OCI-LY1 (cell line): ENCODE data around the gene TIMP3.

ENCODE experiments used
- H2AFZ ChIP-seq: fragments of 200-600 bp; sonication (generic), shearing (Covaris generic); 2 replicates; pipeline ENCODE4 v1.6.0; 2014; ENCODE audit warnings: antibody characterized with exemption, mild to moderate bottlenecking, low read length
- H3F3A ChIP-seq: fragments of 200-600 bp; sonication (generic), shearing (Covaris generic); 2 replicates; pipeline ENCODE4 v1.6.0; 2014; ENCODE audit warnings: mild to moderate bottlenecking, antibody characterized with exemption, low read length, moderate library complexity; ENCODE audit not compliant: insufficient read depth
- H3K27ac ChIP-seq: fragments of 200-600 bp; sonication (generic); 2 replicates; pipeline ENCODE4 v1.5.1; 2014; ENCODE audit warnings: low read length, mixed run types, mild to moderate bottlenecking, low read depth; ENCODE audit not compliant: poor library complexity, severe bottlenecking
- H3K27me3 ChIP-seq: fragments of 200-600 bp; sonication (generic); 2 replicates; pipeline ENCODE4 v1.6.0; 2014; ENCODE audit warnings: antibody characterized with exemption, mild to moderate bottlenecking, low read length, moderate library complexity; ENCODE audit not compliant: insufficient read depth
- H3K36me3 ChIP-seq: fragments of 200-600 bp; sonication (generic); 2 replicates; pipeline ENCODE4 v1.6.1; 2014; ENCODE audit warnings: mild to moderate bottlenecking, antibody characterized with exemption, low read length, moderate library complexity, mixed read lengths; ENCODE audit not compliant: insufficient read depth
- H3K4me1 ChIP-seq: fragments of 200-600 bp; sonication (generic); 2 replicates; pipeline ENCODE4 v1.5.1; 2014; ENCODE audit warnings: mild to moderate bottlenecking, low read length, moderate library complexity; ENCODE audit not compliant: insufficient read depth, severe bottlenecking
- H3K4me2 ChIP-seq: fragments of 200-600 bp; sonication (generic), shearing (Covaris generic); 2 replicates; pipeline ENCODE4 v1.6.1; 2014; ENCODE audit warnings: low read length
- H3K4me3 ChIP-seq: fragments of 200-600 bp; sonication (generic); 2 replicates; pipeline ENCODE4 v1.5.1; 2014; ENCODE audit warnings: low read length, low read depth, mild to moderate bottlenecking, mixed read lengths; ENCODE audit not compliant: poor library complexity, severe bottlenecking
- H3K79me2 ChIP-seq: fragments of 200-600 bp; shearing (Covaris generic); 2 replicates; pipeline ENCODE4 v1.6.1; 2016; ENCODE audit warnings: mixed run types, low read length, mixed read lengths; ENCODE audit not compliant: insufficient read depth
- H3K9ac ChIP-seq: fragments of 200-600 bp; sonication (generic), shearing (Covaris generic); 2 replicates; pipeline ENCODE4 v1.6.1; 2014; ENCODE audit warnings: mild to moderate bottlenecking, low read length, mixed read lengths
- H3K9me2 ChIP-seq: fragments of 200-600 bp; sonication (generic), shearing (Covaris generic); 2 replicates; pipeline ENCODE4 v1.6.1; 2014; ENCODE audit warnings: low read depth, mild to moderate bottlenecking, low read length, mixed read lengths
- H3K9me3 ChIP-seq: fragments of 200-600 bp; shearing (Covaris generic); 2 replicates; pipeline ENCODE4 v1.6.1; 2014; ENCODE audit warnings: low read length, mixed read lengths
- H4K20me1 ChIP-seq: fragments of 200-600 bp; sonication (generic), shearing (Covaris generic); 2 replicates; pipeline ENCODE4 v1.6.0; 2016; ENCODE audit warnings: mild to moderate bottlenecking, low read length; ENCODE audit not compliant: insufficient read depth
- EZH2 ChIP-seq: fragments of 200-600 bp; sonication (generic), shearing (Covaris generic); IDR thresholded peaks from 2 replicates; pipeline ENCODE4 v1.8.0; 2017; ENCODE audit warnings: borderline replicate concordance, mixed run types, mild to moderate bottlenecking, antibody characterized with exemption, low read length, moderate library complexity, mixed read lengths
- TF ChIP-seq, protein P1 (sequence below): fragments of 200-600 bp; sonication (generic), shearing (Covaris generic); IDR thresholded peaks from 2 replicates; pipeline ENCODE4 v1.5.1; 2017; ENCODE audit warnings: mild to moderate bottlenecking, antibody characterized with exemption, low read length, moderate library complexity, mixed read lengths

The TIMP3 gene

DNA sequence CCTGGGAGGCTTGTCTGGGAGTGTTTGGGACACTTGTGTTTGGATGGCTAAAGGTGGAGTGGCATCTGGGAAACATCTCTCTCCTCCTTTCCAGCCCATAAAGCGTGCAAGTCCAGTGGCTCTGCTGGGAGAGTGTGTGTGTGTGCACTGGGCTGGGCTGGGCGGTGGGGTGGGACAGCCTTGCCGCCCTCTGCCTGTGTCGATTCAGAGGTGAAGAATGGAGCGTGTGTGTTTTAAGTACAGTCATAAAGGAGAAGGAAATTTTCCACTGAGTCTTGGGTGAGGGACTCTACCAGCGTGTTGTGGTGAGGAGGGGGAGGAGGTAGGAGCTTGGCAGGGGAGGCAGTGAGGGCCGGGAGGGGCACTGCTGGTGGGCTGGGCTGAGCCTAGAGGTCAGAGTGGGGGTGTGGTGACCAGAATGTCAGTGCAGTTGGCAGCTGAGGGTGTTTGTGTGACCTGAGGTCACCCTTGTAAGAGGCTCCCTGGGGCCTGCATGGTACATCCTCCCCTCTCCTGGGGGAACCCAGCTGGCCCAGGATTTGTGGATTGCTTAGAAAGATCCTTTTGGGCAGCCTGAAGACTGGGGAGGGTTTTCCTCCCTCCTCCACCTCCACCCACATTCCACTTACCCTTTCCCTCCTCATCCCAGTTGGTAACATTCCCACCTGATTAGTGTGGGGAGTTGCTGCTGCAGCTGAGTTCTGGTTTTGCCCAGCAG, 1.7 kb downstream of the TIMP3 start:
- no peaks in the 10 kb centered on the region for H3K79me2 ChIP-seq
- H2AFZ ChIP-seq: no peak overlapping the region
- H3K9ac ChIP-seq: no peak overlapping the region
- no peaks in the 10 kb centered on the region for H4K20me1 ChIP-seq
- no peaks in the 10 kb centered on the region for H3K36me3 ChIP-seq
- no peaks in the 10 kb centered on the region for H3K4me1 ChIP-seq
- H3K9me2 ChIP-seq: no peaks in the 10 kb centered on the region
- peaks cover 5% of the 10 kb centered on the region; the same call in 1 of the 2 replicates for H3K27me3 ChIP-seq
- H3K4me2 ChIP-seq: no peak overlapping the region
- TF ChIP-seq, protein P1, sequence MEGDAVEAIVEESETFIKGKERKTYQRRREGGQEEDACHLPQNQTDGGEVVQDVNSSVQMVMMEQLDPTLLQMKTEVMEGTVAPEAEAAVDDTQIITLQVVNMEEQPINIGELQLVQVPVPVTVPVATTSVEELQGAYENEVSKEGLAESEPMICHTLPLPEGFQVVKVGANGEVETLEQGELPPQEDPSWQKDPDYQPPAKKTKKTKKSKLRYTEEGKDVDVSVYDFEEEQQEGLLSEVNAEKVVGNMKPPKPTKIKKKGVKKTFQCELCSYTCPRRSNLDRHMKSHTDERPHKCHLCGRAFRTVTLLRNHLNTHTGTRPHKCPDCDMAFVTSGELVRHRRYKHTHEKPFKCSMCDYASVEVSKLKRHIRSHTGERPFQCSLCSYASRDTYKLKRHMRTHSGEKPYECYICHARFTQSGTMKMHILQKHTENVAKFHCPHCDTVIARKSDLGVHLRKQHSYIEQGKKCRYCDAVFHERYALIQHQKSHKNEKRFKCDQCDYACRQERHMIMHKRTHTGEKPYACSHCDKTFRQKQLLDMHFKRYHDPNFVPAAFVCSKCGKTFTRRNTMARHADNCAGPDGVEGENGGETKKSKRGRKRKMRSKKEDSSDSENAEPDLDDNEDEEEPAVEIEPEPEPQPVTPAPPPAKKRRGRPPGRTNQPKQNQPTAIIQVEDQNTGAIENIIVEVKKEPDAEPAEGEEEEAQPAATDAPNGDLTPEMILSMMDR: no peak
- TF ChIP-seq EZH2: no peak
- H3K4me3 ChIP-seq: no peak overlapping the region
- H3F3A ChIP-seq: no peaks in the 10 kb centered on the region
- H3K27ac ChIP-seq: no peak overlapping the region
- no peaks in the 10 kb centered on the region for H3K9me3 ChIP-seq

DNA sequence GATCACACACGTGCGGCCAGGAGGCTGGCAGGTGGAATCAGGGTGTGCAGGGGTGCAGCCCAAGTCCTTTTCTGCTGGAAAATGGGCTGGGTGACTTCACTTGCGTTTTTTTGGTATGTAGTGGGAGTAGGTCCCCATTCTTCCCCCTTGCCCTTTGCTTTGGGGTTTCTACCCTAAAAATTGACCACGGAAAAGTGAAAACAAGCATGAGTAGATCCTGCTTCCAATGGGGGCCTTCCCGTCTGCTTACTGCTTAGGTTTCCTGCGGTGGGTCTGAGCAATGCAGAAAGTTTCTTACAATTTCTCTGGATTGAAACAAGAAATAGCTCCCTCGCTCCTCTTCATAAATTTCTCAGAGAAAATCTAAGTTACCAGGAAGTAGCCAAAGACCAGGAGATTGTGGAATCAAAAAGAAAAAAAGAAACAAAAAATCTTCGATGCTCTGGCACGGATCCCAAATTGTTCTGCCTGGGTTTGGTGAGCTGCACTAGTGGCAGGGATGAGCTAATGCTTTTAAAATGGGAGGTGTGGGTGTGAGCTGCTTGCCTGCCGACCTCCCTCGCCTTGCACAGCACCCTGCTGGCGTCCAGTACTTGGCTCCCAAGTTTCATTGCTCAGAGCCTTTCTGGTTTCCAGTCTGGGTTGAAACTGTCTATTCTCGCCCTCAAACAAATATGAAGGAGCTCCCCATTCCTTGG, 2.4 kb downstream of the TIMP3 start:
- no peak overlapping the region for H3K27ac ChIP-seq
- no peaks in the 10 kb centered on the region for H3K9me2 ChIP-seq
- peaks cover 5% of the 10 kb centered on the region; the same call in 1 of the 2 replicates for H3K27me3 ChIP-seq
- H3K4me2 ChIP-seq: no peak overlapping the region
- H3K79me2 ChIP-seq: no peaks in the 10 kb centered on the region
- no peaks in the 10 kb centered on the region for H4K20me1 ChIP-seq
- TF ChIP-seq, protein P1: no peak
- no peak for TF ChIP-seq EZH2
- H3K36me3 ChIP-seq: no peaks in the 10 kb centered on the region
- no peak overlapping the region for H2AFZ ChIP-seq
- H3K4me3 ChIP-seq: no peak overlapping the region
- no peak overlapping the region for H3K9ac ChIP-seq
- no peaks in the 10 kb centered on the region for H3F3A ChIP-seq
- H3K9me3 ChIP-seq: no peaks in the 10 kb centered on the region
- H3K4me1 ChIP-seq: no peaks in the 10 kb centered on the region

DNA sequence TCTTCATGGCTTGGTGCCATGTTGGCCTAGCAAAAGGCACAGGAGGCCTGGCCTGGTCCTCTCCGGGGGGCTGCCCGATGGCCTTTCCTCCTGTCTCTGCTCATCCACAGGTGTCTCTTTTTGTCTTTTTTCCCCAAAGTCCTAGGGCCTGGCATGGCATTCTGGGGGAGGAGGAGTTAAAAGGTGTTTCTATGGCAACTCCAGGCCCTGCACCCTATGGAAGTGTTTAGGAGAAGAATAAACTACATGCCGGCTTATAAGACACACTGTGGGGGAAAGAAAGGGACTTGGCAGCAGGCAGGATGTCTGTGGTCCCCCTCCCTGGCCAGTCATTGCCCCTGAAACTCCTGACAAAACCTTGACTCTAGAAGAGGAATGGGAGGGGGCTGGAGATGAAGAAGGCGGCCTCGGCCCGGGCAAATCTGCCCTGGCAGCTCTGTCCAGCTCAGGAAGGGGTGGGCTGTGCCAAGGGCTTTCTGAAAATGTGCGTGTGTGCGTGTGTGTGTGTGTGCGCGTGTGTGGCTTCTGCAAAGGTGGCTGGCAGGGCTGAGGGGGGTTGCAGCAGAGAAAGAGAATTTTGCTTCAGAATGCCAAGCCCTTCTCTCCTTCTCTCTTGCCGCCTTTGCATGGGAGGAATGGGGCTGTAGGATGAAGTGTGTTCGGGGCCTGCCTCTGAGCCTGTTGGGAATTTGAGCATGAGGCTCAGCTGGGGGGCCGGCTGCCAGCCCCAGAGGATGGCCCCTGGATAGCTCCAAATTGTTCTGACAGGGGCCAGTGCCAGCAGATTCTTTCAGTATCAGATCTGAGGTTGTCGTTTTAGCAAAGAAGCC, 3.2 kb downstream of the TIMP3 start:
- TF ChIP-seq EZH2: no peak
- TF ChIP-seq, protein P1: no peak
- no peaks in the 10 kb centered on the region for H3K79me2 ChIP-seq
- no peak overlapping the region for H3K27ac ChIP-seq
- H3K9me3 ChIP-seq: no peaks in the 10 kb centered on the region
- H3K36me3 ChIP-seq: no peaks in the 10 kb centered on the region
- no peak overlapping the region for H3K4me2 ChIP-seq
- no peak overlapping the region for H2AFZ ChIP-seq
- no peaks in the 10 kb centered on the region for H3F3A ChIP-seq
- peaks cover 5% of the 10 kb centered on the region; the same call in 1 of the 2 replicates for H3K27me3 ChIP-seq
- no peak overlapping the region for H3K9ac ChIP-seq
- no peaks in the 10 kb centered on the region for H3K9me2 ChIP-seq
- H3K4me1 ChIP-seq: no peaks in the 10 kb centered on the region
- H3K4me3 ChIP-seq: no peak overlapping the region
- no peaks in the 10 kb centered on the region for H4K20me1 ChIP-seq
